ENCODE data around the gene ARMC2.

ARMC2 gene

DNA sequence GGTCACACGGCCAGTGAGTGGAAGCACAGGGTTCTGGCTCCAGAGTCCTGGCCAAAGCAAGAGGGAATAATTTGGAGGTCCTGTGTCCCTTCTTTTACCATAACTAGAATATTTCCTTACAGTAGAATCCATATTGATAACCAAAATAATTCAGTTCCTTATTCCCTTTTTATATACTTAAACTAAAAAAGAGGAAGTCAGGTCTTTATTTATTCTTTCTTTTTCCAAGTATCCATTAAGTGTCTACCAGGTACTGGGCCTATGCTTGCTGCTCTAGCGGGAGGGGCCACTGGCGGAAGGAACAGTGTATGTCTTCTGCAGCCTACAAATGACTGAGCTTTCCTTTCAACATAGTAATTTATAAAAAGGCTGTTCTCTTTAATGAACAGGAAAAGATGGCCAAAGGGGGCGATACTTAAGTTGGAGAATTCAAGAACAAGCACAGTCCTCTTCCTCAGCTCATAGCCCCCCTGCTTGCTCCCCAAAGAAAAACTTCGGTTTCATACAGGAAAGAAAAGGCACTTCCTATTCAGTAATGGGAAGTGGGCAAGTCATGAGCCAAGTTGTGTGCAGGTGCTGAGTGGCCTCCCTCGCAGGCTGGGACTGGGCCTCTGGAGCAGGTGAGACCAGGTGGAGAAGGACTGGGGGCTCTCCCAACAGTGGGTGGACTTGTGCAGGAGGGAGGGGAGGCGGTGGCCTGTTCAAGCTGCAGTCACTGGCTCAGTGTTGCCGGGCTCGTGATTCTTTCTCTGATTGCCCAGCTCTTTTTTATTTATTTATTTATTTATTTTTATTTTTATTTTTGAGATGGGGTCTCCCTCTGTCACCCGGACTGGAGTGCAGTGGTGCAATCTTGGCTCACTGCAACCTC lies 110.9 kb downstream of the ARMC2 start:
- Histone ChIP-seq H3K9ac (ENCODE audit: low read length) (no peak overlapping the region), H3K4me3 (ENCODE audit: low read depth in 1 of 2, low read length in 2 of 2) (no peak overlapping the region), H3K36me3 (ENCODE audit: insufficient read depth, low read length) (no peaks in the 10 kb centered on the region), H3K27ac (ENCODE audit: low read depth, low read length) (no peak overlapping the region), H3K4me1 (ENCODE audit: insufficient read depth, low read length) (peaks cover 19% of the 10 kb centered on the region), H3K9me3 (ENCODE audit: low read length) (no peaks in the 10 kb centered on the region), H3K27me3 (ENCODE audit: control insufficient read depth in 1 of 2, insufficient read depth in 2 of 2, low read length in 2 of 2) (no peaks in the 10 kb centered on the region)

DNA sequence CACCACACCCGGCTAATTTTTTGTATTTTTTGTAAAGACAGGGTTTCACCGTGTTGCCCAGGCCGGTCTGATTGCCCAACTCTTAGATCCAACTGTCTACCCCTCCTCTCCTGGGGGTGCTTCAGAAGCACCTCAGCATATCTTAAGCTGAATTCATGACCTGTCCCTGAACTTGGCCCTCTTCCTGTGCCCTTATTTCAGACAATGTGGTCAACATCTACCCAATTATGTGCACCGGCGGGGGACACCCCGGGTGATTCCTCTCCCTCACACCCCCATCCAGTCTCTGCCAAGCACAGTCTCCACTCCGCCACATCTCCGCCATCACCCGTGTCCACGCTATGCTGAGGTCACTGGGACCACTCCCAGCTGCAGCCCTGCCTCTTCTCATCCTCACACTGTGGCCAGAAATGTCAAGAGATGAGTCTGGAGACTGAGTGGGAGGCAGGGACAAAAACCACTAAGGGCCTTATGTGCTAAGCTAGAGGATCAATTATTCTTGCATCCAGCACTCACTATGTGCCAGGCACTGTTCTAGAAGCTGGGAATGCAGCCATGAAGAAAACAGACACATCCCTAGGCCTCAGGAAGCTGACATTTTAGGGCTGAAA lies 111.9 kb downstream of the ARMC2 start:
- H3K9ac ChIP-seq (ENCODE audit: low read length), result no peak overlapping the region
- H3K4me1 ChIP-seq (ENCODE audit: insufficient read depth, low read length), result peaks cover 19% of the 10 kb centered on the region
- H3K4me3 ChIP-seq (ENCODE audit: low read depth in 1 of 2, low read length in 2 of 2), result no peak overlapping the region
- no peaks in the 10 kb centered on the region for H3K9me3 ChIP-seq (ENCODE audit: low read length)
- H3K27me3 ChIP-seq (ENCODE audit: control insufficient read depth in 1 of 2, insufficient read depth in 2 of 2, low read length in 2 of 2), result no peaks in the 10 kb centered on the region
- H3K36me3 ChIP-seq (ENCODE audit: insufficient read depth, low read length), result no peaks in the 10 kb centered on the region
- H3K27ac ChIP-seq (ENCODE audit: low read depth, low read length), result no peak overlapping the region

GRCh38 chr6:108960601-108961000 lies 112.4 kb downstream of the ARMC2 start:
- no peaks in the 10 kb centered on the region for H3K9me3 ChIP-seq (ENCODE audit: low read length)
- H3K27me3 ChIP-seq (ENCODE audit: control insufficient read depth in 1 of 2, insufficient read depth in 2 of 2, low read length in 2 of 2), result no peaks in the 10 kb centered on the region
- no peaks in the 10 kb centered on the region for H3K36me3 ChIP-seq (ENCODE audit: insufficient read depth, low read length)
- peaks cover 19% of the 10 kb centered on the region for H3K4me1 ChIP-seq (ENCODE audit: insufficient read depth, low read length)
- no peak overlapping the region for H3K27ac ChIP-seq (ENCODE audit: low read depth, low read length)
- no peak overlapping the region for H3K9ac ChIP-seq (ENCODE audit: low read length)
- no peak overlapping the region for H3K4me3 ChIP-seq (ENCODE audit: low read depth in 1 of 2, low read length in 2 of 2)

DNA sequence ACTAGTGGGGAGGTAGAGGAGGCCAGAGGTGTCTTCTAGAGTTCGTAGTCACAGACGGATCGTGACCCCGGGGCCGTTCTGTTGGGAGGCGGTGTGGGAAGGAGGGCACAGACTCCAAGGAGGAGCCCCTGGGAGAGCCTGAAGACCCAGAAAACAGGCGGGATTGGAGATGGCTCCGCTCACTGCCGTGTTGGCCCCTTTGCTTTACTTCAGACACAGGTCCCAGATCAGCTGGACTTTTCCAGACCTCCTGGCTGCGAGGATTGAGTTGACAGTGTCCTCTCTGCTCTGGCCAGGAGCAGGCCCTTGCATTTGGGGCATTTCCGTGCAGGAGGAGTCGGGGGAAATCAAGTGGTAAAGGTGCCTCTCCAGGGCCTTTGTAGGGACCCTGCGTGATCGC lies 112.9 kb downstream of the ARMC2 start:
- H3K27ac ChIP-seq (ENCODE audit: low read depth, low read length), result no peak overlapping the region
- no peak overlapping the region for H3K9ac ChIP-seq (ENCODE audit: low read length)
- H3K4me3 ChIP-seq (ENCODE audit: low read depth in 1 of 2, low read length in 2 of 2), result no peak overlapping the region
- H3K27me3 ChIP-seq (ENCODE audit: control insufficient read depth in 1 of 2, insufficient read depth in 2 of 2, low read length in 2 of 2), result no peaks in the 10 kb centered on the region
- peaks cover 19% of the 10 kb centered on the region for H3K4me1 ChIP-seq (ENCODE audit: insufficient read depth, low read length)
- H3K9me3 ChIP-seq (ENCODE audit: low read length), result no peaks in the 10 kb centered on the region
- no peaks in the 10 kb centered on the region for H3K36me3 ChIP-seq (ENCODE audit: insufficient read depth, low read length)

DNA sequence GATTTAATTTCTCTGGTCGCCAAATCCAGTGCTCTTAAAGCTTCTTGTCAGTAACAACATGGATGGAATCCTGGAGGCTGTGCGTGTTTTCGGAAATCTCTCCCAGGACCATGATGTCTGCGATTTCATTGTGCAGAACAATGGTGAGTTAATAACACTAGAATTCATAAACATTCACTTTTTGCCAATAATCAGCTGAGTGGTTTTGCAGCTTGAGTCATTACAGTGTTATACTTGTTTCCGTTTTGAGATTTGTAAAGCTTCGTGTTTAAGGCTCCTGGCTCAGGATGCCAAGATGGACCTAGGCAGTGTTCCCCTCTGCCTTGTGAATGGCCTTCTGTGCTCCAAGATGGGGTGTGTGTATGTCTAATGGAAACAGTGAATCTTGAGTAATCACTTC lies 113.8 kb downstream of the ARMC2 start:
- Histone ChIP-seq H3K4me1 (ENCODE audit: insufficient read depth, low read length) (peaks cover 19% of the 10 kb centered on the region), H3K27ac (ENCODE audit: low read depth, low read length) (no peak overlapping the region), H3K27me3 (ENCODE audit: control insufficient read depth in 1 of 2, insufficient read depth in 2 of 2, low read length in 2 of 2) (no peaks in the 10 kb centered on the region), H3K9me3 (ENCODE audit: low read length) (no peaks in the 10 kb centered on the region), H3K36me3 (ENCODE audit: insufficient read depth, low read length) (no peaks in the 10 kb centered on the region), H3K9ac (ENCODE audit: low read length) (no peak overlapping the region), H3K4me3 (ENCODE audit: low read depth in 1 of 2, low read length in 2 of 2) (no peak overlapping the region)

GRCh38 chr6:108966251-108966650 lies 118.0 kb downstream of the ARMC2 start:
- H3K9me3 ChIP-seq (ENCODE audit: low read length), result no peaks in the 10 kb centered on the region
- H3K4me3 ChIP-seq (ENCODE audit: low read depth in 1 of 2, low read length in 2 of 2), result no peak overlapping the region
- peaks cover 12% of the 10 kb centered on the region for H3K4me1 ChIP-seq (ENCODE audit: insufficient read depth, low read length)
- no peak overlapping the region for H3K9ac ChIP-seq (ENCODE audit: low read length)
- H3K27ac ChIP-seq (ENCODE audit: low read depth, low read length), result no peak overlapping the region
- H3K36me3 ChIP-seq (ENCODE audit: insufficient read depth, low read length), result no peaks in the 10 kb centered on the region
- no peaks in the 10 kb centered on the region for H3K27me3 ChIP-seq (ENCODE audit: control insufficient read depth in 1 of 2, insufficient read depth in 2 of 2, low read length in 2 of 2)

- Histone ChIP-seq H3K27me3 (ENCODE audit: control insufficient read depth in 1 of 2, insufficient read depth in 2 of 2, low read length in 2 of 2) (no peaks in the 10 kb centered on the region), H3K9ac (ENCODE audit: low read length) (no peak overlapping the region), H3K36me3 (ENCODE audit: insufficient read depth, low read length) (no peaks in the 10 kb centered on the region), H3K4me1 (ENCODE audit: insufficient read depth, low read length) (peaks cover 4% of the 10 kb centered on the region), H3K27ac (ENCODE audit: low read depth, low read length) (no peak overlapping the region), H3K4me3 (ENCODE audit: low read depth in 1 of 2, low read length in 2 of 2) (no peak overlapping the region), H3K9me3 (ENCODE audit: low read length) (no peaks in the 10 kb centered on the region)
Measured at GRCh38 chr6:108966855-108967755, 118.9 kb downstream of the ARMC2 start.

DNA sequence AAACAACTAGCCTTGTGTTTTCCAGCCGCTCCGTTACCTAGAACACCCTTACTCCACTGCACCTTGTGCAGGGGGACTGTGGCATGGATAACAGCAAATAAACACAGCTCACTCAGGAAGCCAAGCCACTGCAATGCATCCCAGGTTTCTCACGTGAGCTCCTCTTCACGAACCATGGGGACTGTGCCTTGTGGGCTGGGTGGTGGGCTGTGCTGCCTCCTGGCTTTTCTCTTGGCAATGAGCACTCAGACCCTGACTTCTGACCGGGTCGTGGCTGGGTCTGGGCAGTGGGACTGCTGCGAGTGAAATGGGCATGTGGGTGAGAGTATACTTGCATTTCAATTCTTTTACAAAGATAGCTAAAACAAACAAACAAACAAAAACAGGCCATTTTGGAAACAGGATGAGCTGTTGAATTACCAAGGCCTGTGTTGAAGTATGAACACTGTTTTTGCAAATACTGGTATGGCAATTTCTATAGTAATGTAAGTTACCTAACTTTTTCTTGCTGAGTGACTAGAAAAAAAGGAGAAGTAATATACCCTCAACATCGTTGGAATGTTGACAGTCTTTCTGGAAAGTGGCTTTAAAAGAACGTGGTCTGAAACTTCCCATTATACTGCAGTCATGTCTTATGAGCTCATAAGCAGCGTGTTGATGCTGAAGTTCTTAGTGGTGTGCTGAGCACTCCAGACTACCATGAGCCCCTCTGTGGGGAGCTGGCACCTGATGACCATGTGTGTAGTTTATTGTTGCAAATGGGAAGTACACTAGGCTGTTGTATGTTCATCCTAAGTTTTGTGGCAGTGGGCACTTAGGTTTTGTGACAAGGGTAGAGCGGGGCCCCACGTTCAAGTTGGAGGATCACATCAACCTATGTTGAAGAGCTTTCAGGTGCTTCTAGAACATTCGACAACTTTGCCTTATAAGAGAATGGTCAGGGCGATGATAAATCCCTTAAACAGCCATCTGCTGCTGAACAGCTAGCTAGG lies 120.4 kb downstream of the ARMC2 start:
- H3K36me3 ChIP-seq (ENCODE audit: insufficient read depth, low read length), result no peaks in the 10 kb centered on the region
- H3K27ac ChIP-seq (ENCODE audit: low read depth, low read length), result no peak overlapping the region
- H3K27me3 ChIP-seq (ENCODE audit: control insufficient read depth in 1 of 2, insufficient read depth in 2 of 2, low read length in 2 of 2), result no peaks in the 10 kb centered on the region
- no peaks in the 10 kb centered on the region for H3K4me1 ChIP-seq (ENCODE audit: insufficient read depth, low read length)
- H3K4me3 ChIP-seq (ENCODE audit: low read depth in 1 of 2, low read length in 2 of 2), result no peak overlapping the region
- H3K9me3 ChIP-seq (ENCODE audit: low read length), result no peaks in the 10 kb centered on the region
- H3K9ac ChIP-seq (ENCODE audit: low read length), result no peak overlapping the region

GRCh38 chr6:108969776-108970175 lies 121.6 kb downstream of the ARMC2 start:
- H3K4me1 ChIP-seq (ENCODE audit: insufficient read depth, low read length), result no peaks in the 10 kb centered on the region
- H3K4me3 ChIP-seq (ENCODE audit: low read depth in 1 of 2, low read length in 2 of 2), result no peak overlapping the region
- H3K36me3 ChIP-seq (ENCODE audit: insufficient read depth, low read length), result no peaks in the 10 kb centered on the region
- no peaks in the 10 kb centered on the region for H3K27me3 ChIP-seq (ENCODE audit: control insufficient read depth in 1 of 2, insufficient read depth in 2 of 2, low read length in 2 of 2)
- H3K27ac ChIP-seq (ENCODE audit: low read depth, low read length), result no peak overlapping the region
- H3K9ac ChIP-seq (ENCODE audit: low read length), result no peak overlapping the region
- no peaks in the 10 kb centered on the region for H3K9me3 ChIP-seq (ENCODE audit: low read length)

- no peaks in the 10 kb centered on the region for H3K36me3 ChIP-seq (ENCODE audit: insufficient read depth, low read length)
- no peaks in the 10 kb centered on the region for H3K27me3 ChIP-seq (ENCODE audit: control insufficient read depth in 1 of 2, insufficient read depth in 2 of 2, low read length in 2 of 2)
- H3K27ac ChIP-seq (ENCODE audit: low read depth, low read length), result no peak overlapping the region
- H3K9me3 ChIP-seq (ENCODE audit: low read length), result no peaks in the 10 kb centered on the region
- no peak overlapping the region for H3K4me3 ChIP-seq (ENCODE audit: low read depth in 1 of 2, low read length in 2 of 2)
- H3K9ac ChIP-seq (ENCODE audit: low read length), result no peak overlapping the region
- no peaks in the 10 kb centered on the region for H3K4me1 ChIP-seq (ENCODE audit: insufficient read depth, low read length)
Measured at GRCh38 chr6:108974201-108974600, 126.0 kb downstream of the ARMC2 start.

Measured in muscle layer of colon (tissue), 2 donors.